ENCODE data around the gene TPR.

GRCh38 chr1:186327331-186327730 lies 47.7 kb downstream of the TPR start:
- TF ChIP-seq CTCF (IDR thresholded peaks at IDR 0.05): no peak
- no peak for TF ChIP-seq EZH2phosphoT487 (IDR thresholded peaks at IDR 0.05; ENCODE audit: borderline replicate concordance, low read depth)
- TF ChIP-seq USF2 (IDR thresholded peaks at IDR 0.05; ENCODE audit: borderline replicate concordance, low read depth, low read length): no peak
- no peak for TF ChIP-seq RFX5 (IDR thresholded peaks at IDR 0.05; ENCODE audit: low read length)
- TF ChIP-seq POLR2AphosphoS5 (IDR thresholded peaks at IDR 0.05; ENCODE audit: low read depth, low read length): no peak
- no peak for TF ChIP-seq SIN3A (IDR thresholded peaks at IDR 0.05; ENCODE audit: borderline replicate concordance, low read depth, low read length)
- no peak for TF ChIP-seq NRF1 (IDR thresholded peaks at IDR 0.05; ENCODE audit: low read depth, low read length)
- no peak for TF ChIP-seq RAD21 (IDR thresholded peaks at IDR 0.05; ENCODE audit: low read length)
